Neural cell (in vitro differentiated cells): ENCODE measurements around the gene SLC16A2. TPM values are rescaled to one million over a fixed set of nuclear protein-coding genes. Genes with fewer than 3 reads are reported as not detected.

ENCODE experiments used
- H2AFZ ChIP-seq: fragments of 200-600, 300-800 bp; sonication (generic), shearing (Covaris generic); 2 replicates; pipeline ENCODE4 v1.6.0; 2014; ENCODE audit warnings: low read depth, mild to moderate bottlenecking, antibody characterized with exemption, low read length, moderate library complexity
- H3F3A ChIP-seq: fragments of 200-600 bp; shearing (Covaris generic); 2 replicates; pipeline ENCODE4 v1.6.1; 2016; ENCODE audit warnings: mild to moderate bottlenecking, moderate library complexity, mixed read lengths, antibody characterized with exemption, low read length; ENCODE audit not compliant: insufficient read depth, poor library complexity, severe bottlenecking
- H3K27ac ChIP-seq: fragments of 200-600, 300-800 bp; sonication (generic), shearing (Covaris generic); 2 replicates; pipeline ENCODE4 v1.5.1; 2014; ENCODE audit warnings: mild to moderate bottlenecking, low read length, moderate library complexity
- H3K27me3 ChIP-seq: fragments of 300-800, 200-600 bp; sonication (generic), shearing (Covaris generic); 2 replicates; pipeline ENCODE4 v1.6.0; 2014; ENCODE audit warnings: mild to moderate bottlenecking, low read depth, low read length, moderate library complexity; ENCODE audit not compliant: insufficient read depth
- H3K36me3 ChIP-seq: fragments of 300-800, 200-600 bp; sonication (generic), shearing (Covaris generic); 2 replicates; pipeline ENCODE4 v1.5.1; 2014; ENCODE audit warnings: mild to moderate bottlenecking, antibody characterized with exemption, low read length, moderate library complexity; ENCODE audit not compliant: insufficient read depth
- H3K4me2 ChIP-seq: fragments of 300-800, 200-600 bp; sonication (generic), shearing (Covaris generic); 2 replicates; pipeline ENCODE4 v1.6.0; 2014; ENCODE audit warnings: mild to moderate bottlenecking, low read length
- H3K4me3 ChIP-seq: fragments of 300-800, 200-600 bp; sonication (generic), shearing (Covaris generic); 2 replicates; pipeline ENCODE4 v1.5.1; 2014; ENCODE audit warnings: mild to moderate bottlenecking, low read length, moderate library complexity
- H3K79me2 ChIP-seq: fragments of 200-600 bp; shearing (Covaris generic); replicated peaks from 2 replicates; pipeline ENCODE4 v1.6.0; 2014; ENCODE audit warnings: mild to moderate bottlenecking, low read length, moderate library complexity; ENCODE audit not compliant: insufficient read depth
- H3K9ac ChIP-seq: fragments of 300-800, 200-600 bp; sonication (generic), shearing (Covaris generic); 2 replicates; pipeline ENCODE4 v1.6.1; 2016; ENCODE audit warnings: mild to moderate bottlenecking, low read length, mixed read lengths
- H3K9me2 ChIP-seq: fragments of 200-600 bp; shearing (Covaris generic); 2 replicates; pipeline ENCODE4 v1.6.1; 2016; ENCODE audit warnings: mild to moderate bottlenecking, low read length, mixed read lengths; ENCODE audit not compliant: insufficient read depth
- H3K9me3 ChIP-seq: fragments of 200-600, 300-800 bp; sonication (generic), shearing (Covaris generic); 2 replicates; pipeline ENCODE4 v1.6.1; 2016; ENCODE audit warnings: mild to moderate bottlenecking, mixed run types, low read length, moderate library complexity, mixed read lengths
- H4K20me1 ChIP-seq: fragments of 200-600 bp; shearing (Covaris generic); 2 replicates; pipeline ENCODE4 v1.6.1; 2016; ENCODE audit warnings: mild to moderate bottlenecking, mixed run types; ENCODE audit not compliant: insufficient read depth
- EP300 ChIP-seq: fragments of 450-650 bp; conservative IDR thresholded peaks from 2 replicates; pipeline ENCODE4 v1.6.1; 2014; ENCODE audit warnings: antibody characterized with exemption, mild to moderate bottlenecking, moderate library complexity; ENCODE audit not compliant: poor library complexity, severe bottlenecking
- POLR2AphosphoS5 ChIP-seq: IDR thresholded peaks from 2 replicates; pipeline ENCODE4 v1.6.1; 2012
- RAD21 ChIP-seq: fragments of 450-650 bp; conservative IDR thresholded peaks from 2 replicates; pipeline ENCODE4 v1.6.1; 2014; ENCODE audit warnings: antibody characterized with exemption, mild to moderate bottlenecking, moderate library complexity
- SMC3 ChIP-seq: fragments of 450-650 bp; conservative IDR thresholded peaks from 2 replicates; pipeline ENCODE4 v1.6.1; 2014; ENCODE audit warnings: antibody characterized with exemption, mild to moderate bottlenecking, moderate library complexity; ENCODE audit not compliant: poor library complexity
- polyA plus RNA-seq: library from polyadenylated mRNA; depleted of rRNA; stranded (reverse); fragments of >200 nt; gene quantifications from 2 replicates; pipeline ENCODE4 v1.2.3, GENCODE V29; 2014
- TF ChIP-seq, protein P1 (sequence below): fragments of 450-650 bp; IDR thresholded peaks from 2 replicates; pipeline ENCODE4 v1.5.1; 2014; ENCODE audit warnings: antibody characterized with exemption, mild to moderate bottlenecking, moderate library complexity; ENCODE audit not compliant: poor library complexity, severe bottlenecking
- TF ChIP-seq, protein P2 (sequence below): IDR thresholded peaks from 2 replicates; pipeline ENCODE4 v1.6.1; 2012; ENCODE audit warnings: borderline replicate concordance

SLC16A2 gene
- polyA plus RNA-seq, 1 donor from 2014 or later, result 14.5 TPM

DNA sequence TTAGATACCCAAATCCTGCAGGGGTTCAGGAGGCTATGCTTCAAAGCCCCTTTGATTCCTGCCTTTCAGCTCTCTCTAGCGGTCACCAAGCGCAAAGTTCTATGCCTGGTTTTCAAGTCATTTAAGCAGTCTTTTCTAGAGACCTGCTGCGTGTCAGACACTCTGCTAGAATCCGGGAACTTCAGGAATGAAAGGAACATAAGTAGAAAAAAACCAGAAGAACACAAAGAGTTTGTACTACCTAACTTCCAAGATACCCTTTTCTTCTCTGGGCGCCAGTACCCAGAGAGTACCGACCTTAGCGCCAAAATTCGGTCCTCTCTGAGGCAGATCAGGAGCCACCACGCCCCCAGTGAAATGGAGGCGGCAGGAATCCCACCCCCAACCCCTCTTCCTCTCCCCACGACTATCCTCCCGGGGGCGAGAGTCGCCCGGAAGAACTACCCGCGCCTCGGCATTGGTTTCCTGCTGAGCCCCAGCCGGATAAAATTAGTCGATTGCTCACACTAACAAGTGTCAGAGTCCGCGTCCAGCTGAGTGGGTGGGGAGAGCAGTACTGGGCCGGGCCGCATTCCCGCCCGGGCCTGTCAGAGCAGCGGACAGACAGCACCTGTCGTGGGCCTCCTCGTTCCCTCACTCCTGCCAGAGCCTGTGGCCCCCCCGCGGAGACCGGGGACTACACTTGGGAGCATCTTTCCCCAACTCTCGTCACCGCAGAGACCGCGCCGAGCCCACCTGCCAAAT is 114.3 kb downstream of the SLC16A2 start:
- Histone ChIP-seq H3K79me2 (no peaks in the 10 kb centered on the region), H3K9me2 (no peaks in the 10 kb centered on the region), H3F3A (no peaks in the 10 kb centered on the region), H3K36me3 (no peaks in the 10 kb centered on the region), H3K27ac (no peak overlapping the region), H3K9me3 (no peaks in the 10 kb centered on the region), H3K9ac (no peak overlapping the region), H4K20me1 (no peaks in the 10 kb centered on the region), H3K4me3 (peak overlapping the region; percentile 42), H3K27me3 (no peaks in the 10 kb centered on the region), H2AFZ (no peak overlapping the region), H3K4me2 (no peak overlapping the region)
- TF ChIP-seq RAD21 (peak; percentile 79), POLR2AphosphoS5 (no peak), SMC3 (peak; percentile 79), EP300 (no peak)
- TF ChIP-seq, protein P1, sequence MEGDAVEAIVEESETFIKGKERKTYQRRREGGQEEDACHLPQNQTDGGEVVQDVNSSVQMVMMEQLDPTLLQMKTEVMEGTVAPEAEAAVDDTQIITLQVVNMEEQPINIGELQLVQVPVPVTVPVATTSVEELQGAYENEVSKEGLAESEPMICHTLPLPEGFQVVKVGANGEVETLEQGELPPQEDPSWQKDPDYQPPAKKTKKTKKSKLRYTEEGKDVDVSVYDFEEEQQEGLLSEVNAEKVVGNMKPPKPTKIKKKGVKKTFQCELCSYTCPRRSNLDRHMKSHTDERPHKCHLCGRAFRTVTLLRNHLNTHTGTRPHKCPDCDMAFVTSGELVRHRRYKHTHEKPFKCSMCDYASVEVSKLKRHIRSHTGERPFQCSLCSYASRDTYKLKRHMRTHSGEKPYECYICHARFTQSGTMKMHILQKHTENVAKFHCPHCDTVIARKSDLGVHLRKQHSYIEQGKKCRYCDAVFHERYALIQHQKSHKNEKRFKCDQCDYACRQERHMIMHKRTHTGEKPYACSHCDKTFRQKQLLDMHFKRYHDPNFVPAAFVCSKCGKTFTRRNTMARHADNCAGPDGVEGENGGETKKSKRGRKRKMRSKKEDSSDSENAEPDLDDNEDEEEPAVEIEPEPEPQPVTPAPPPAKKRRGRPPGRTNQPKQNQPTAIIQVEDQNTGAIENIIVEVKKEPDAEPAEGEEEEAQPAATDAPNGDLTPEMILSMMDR, result peak; percentile 73

DNA sequence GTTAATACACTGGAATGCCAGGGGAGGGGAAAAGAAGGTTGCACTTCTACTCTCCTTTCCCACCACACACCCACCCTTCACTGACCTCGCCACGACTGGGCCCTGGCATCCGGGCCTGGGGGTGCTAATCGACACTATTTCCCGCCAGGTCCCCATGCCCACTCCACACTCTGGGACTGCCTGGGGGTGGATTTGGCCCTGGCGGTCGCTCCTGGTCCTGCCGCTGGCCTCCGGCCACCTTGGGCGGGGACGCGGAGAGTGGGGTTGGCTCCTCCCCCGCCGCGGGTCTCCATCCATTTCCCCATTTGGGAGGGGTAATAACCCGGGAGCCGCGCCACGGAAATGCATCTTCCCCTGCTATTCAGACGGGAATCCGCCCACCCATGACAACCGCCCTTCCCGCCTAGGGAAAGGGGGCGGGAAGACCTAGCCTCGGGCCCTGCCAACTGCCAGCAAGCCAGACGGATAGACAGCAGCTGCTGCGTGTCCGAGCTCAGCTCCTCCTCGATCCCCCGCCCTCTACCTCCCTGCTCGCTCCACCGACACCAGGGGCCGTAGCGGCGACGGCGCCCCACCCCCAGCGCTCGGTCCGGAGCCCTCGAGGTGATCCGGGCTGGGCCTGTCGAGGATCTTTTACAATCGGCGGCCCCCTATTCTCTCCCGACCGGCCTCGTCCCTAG is 115.0 kb downstream of the SLC16A2 start:
- Histone ChIP-seq H3K4me2 (no peak overlapping the region), H3K27me3 (no peaks in the 10 kb centered on the region), H3K9ac (peak overlapping the region; percentile 9), H3K79me2 (no peaks in the 10 kb centered on the region), H3K36me3 (no peaks in the 10 kb centered on the region), H3K27ac (no peak overlapping the region), H3K9me3 (no peaks in the 10 kb centered on the region), H3K9me2 (no peaks in the 10 kb centered on the region), H2AFZ (no peak overlapping the region), H4K20me1 (no peaks in the 10 kb centered on the region), H3F3A (no peaks in the 10 kb centered on the region), H3K4me3 (peak overlapping the region; percentile 42)
- TF ChIP-seq, protein P1, result peak; percentile 14
- TF ChIP-seq, protein P2, sequence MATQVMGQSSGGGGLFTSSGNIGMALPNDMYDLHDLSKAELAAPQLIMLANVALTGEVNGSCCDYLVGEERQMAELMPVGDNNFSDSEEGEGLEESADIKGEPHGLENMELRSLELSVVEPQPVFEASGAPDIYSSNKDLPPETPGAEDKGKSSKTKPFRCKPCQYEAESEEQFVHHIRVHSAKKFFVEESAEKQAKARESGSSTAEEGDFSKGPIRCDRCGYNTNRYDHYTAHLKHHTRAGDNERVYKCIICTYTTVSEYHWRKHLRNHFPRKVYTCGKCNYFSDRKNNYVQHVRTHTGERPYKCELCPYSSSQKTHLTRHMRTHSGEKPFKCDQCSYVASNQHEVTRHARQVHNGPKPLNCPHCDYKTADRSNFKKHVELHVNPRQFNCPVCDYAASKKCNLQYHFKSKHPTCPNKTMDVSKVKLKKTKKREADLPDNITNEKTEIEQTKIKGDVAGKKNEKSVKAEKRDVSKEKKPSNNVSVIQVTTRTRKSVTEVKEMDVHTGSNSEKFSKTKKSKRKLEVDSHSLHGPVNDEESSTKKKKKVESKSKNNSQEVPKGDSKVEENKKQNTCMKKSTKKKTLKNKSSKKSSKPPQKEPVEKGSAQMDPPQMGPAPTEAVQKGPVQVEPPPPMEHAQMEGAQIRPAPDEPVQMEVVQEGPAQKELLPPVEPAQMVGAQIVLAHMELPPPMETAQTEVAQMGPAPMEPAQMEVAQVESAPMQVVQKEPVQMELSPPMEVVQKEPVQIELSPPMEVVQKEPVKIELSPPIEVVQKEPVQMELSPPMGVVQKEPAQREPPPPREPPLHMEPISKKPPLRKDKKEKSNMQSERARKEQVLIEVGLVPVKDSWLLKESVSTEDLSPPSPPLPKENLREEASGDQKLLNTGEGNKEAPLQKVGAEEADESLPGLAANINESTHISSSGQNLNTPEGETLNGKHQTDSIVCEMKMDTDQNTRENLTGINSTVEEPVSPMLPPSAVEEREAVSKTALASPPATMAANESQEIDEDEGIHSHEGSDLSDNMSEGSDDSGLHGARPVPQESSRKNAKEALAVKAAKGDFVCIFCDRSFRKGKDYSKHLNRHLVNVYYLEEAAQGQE, result no peak
